IPS-18a (cell line): Measurements from ENCODE around the gene TLE2.
"Not testable (repeated sequence)": the region's sequence is repeated elsewhere in the genome, so short reads cannot be mapped to it uniquely, and the experiment has no call there.

Experiments
- H3K27ac ChIP-seq: one replicate; pipeline ENCODE4 v1.5.1; 2013; ENCODE audit warnings: low read length
- H3K27me3 ChIP-seq: one replicate; pipeline ENCODE4 v1.6.1; 2013; ENCODE audit warnings: mild to moderate bottlenecking, low read length; ENCODE audit not compliant: control insufficient read depth, insufficient read depth
- H3K36me3 ChIP-seq: one replicate; pipeline ENCODE4 v1.6.1; 2013; ENCODE audit warnings: low read depth, low read length; ENCODE audit not compliant: control insufficient read depth
- H3K4me1 ChIP-seq: one replicate; pipeline ENCODE4 v1.6.1; 2013; ENCODE audit warnings: low read depth, low read length; ENCODE audit not compliant: control insufficient read depth
- H3K4me3 ChIP-seq: one replicate; pipeline ENCODE4 v1.5.1; 2013; ENCODE audit warnings: low read length
- H3K9ac ChIP-seq: one replicate; pipeline ENCODE4 v1.6.1; 2013; ENCODE audit warnings: mild to moderate bottlenecking, low read length, moderate library complexity
- H3K9me3 ChIP-seq: one replicate; pipeline ENCODE4 v1.6.1; 2013; ENCODE audit warnings: low read depth, low read length; ENCODE audit not compliant: control insufficient read depth

Gene TLE2

GRCh38 chr19:3006075-3006767 lies 22.9 kb downstream of the TLE2 start:
- Histone ChIP-seq H3K4me1 (no peaks in the 10 kb centered on the region), H3K27me3 (no peaks in the 10 kb centered on the region), H3K36me3 (no peaks in the 10 kb centered on the region), H3K9ac (no peak overlapping the region), H3K4me3 (no peak overlapping the region), H3K27ac (no peak overlapping the region), H3K9me3 (no peaks in the 10 kb centered on the region)

GRCh38 chr19:3005345-3005744 lies 23.7 kb downstream of the TLE2 start:
- H3K9me3 ChIP-seq: no peaks in the 10 kb centered on the region
- no peak overlapping the region for H3K27ac ChIP-seq
- H3K36me3 ChIP-seq: no peaks in the 10 kb centered on the region
- H3K9ac ChIP-seq: no peak overlapping the region
- no peak overlapping the region for H3K4me3 ChIP-seq
- H3K27me3 ChIP-seq: no peaks in the 10 kb centered on the region
- H3K4me1 ChIP-seq: no peaks in the 10 kb centered on the region

GRCh38 chr19:3004522-3004921 lies 24.6 kb downstream of the TLE2 start:
- no peak overlapping the region for H3K9ac ChIP-seq
- H3K36me3 ChIP-seq: no peaks in the 10 kb centered on the region
- H3K27me3 ChIP-seq: no peaks in the 10 kb centered on the region
- H3K4me1 ChIP-seq: no peaks in the 10 kb centered on the region
- no peaks in the 10 kb centered on the region for H3K9me3 ChIP-seq
- no peak overlapping the region for H3K4me3 ChIP-seq
- no peak overlapping the region for H3K27ac ChIP-seq

GRCh38 chr19:3003046-3003445 lies 26.0 kb downstream of the TLE2 start:
- Histone ChIP-seq H3K27ac (no peak overlapping the region), H3K4me3 (no peak overlapping the region), H3K27me3 (no peaks in the 10 kb centered on the region), H3K4me1 (no peaks in the 10 kb centered on the region), H3K9ac (no peak overlapping the region), H3K9me3 (no peaks in the 10 kb centered on the region), H3K36me3 (no peaks in the 10 kb centered on the region)

- no peaks in the 10 kb centered on the region for H3K4me1 ChIP-seq
- no peak overlapping the region for H3K9ac ChIP-seq
- H3K27ac ChIP-seq: no peak overlapping the region
- H3K4me3 ChIP-seq: no peak overlapping the region
- no peaks in the 10 kb centered on the region for H3K9me3 ChIP-seq
- no peaks in the 10 kb centered on the region for H3K36me3 ChIP-seq
- H3K27me3 ChIP-seq: no peaks in the 10 kb centered on the region
Measured at GRCh38 chr19:3001235-3001800, 27.8 kb downstream of the TLE2 start.

- Histone ChIP-seq H3K4me3 (no peak overlapping the region), H3K36me3 (no peaks in the 10 kb centered on the region), H3K9me3 (no peaks in the 10 kb centered on the region), H3K27ac (no peak overlapping the region), H3K4me1 (no peaks in the 10 kb centered on the region), H3K27me3 (no peaks in the 10 kb centered on the region), H3K9ac (no peak overlapping the region)
Measured at GRCh38 chr19:2998642-2999041, 30.4 kb downstream of the TLE2 start.

- H3K9me3 ChIP-seq: no peaks in the 10 kb centered on the region
- H3K27ac ChIP-seq: no peak overlapping the region
- H3K27me3 ChIP-seq: no peaks in the 10 kb centered on the region
- no peaks in the 10 kb centered on the region for H3K36me3 ChIP-seq
- H3K9ac ChIP-seq: no peak overlapping the region
- no peaks in the 10 kb centered on the region for H3K4me1 ChIP-seq
- no peak overlapping the region for H3K4me3 ChIP-seq
Measured at GRCh38 chr19:2997720-2998119, 31.4 kb downstream of the TLE2 start.

GRCh38 chr19:2994588-2995131 lies 34.4 kb downstream of the TLE2 start:
- no peak overlapping the region for H3K4me3 ChIP-seq
- H3K9ac ChIP-seq: no peak overlapping the region
- no peaks in the 10 kb centered on the region for H3K36me3 ChIP-seq
- no peak overlapping the region for H3K27ac ChIP-seq
- no peaks in the 10 kb centered on the region for H3K27me3 ChIP-seq
- no peaks in the 10 kb centered on the region for H3K4me1 ChIP-seq
- H3K9me3 ChIP-seq: no peaks in the 10 kb centered on the region

GRCh38 chr19:2993579-2993978 lies 35.5 kb downstream of the TLE2 start:
- H3K4me3 ChIP-seq: no peak overlapping the region
- no peaks in the 10 kb centered on the region for H3K27me3 ChIP-seq
- H3K4me1 ChIP-seq: no peaks in the 10 kb centered on the region

GRCh38 chr19:2992958-2993357 lies 36.1 kb downstream of the TLE2 start:
- Histone ChIP-seq H3K4me1 (no peaks in the 10 kb centered on the region), H3K9me3 (no peaks in the 10 kb centered on the region), H3K27me3 (no peaks in the 10 kb centered on the region), H3K27ac (no peak overlapping the region), H3K36me3 (no peaks in the 10 kb centered on the region), H3K4me3 (no peak overlapping the region), H3K9ac (no peak overlapping the region)

More at GRCh38 chr19:2993579-2993978, 35.5 kb downstream of the TLE2 start:
- no peaks in the 10 kb centered on the region for H3K36me3 ChIP-seq
- H3K27ac ChIP-seq: no peak overlapping the region
- H3K9me3 ChIP-seq: no peaks in the 10 kb centered on the region
- no peak overlapping the region for H3K9ac ChIP-seq

- not testable (repeated sequence) for H3K27me3 ChIP-seq, H3K4me3 ChIP-seq, H3K27ac ChIP-seq
Measured at GRCh38 chr19:2992333-2992732, 36.7 kb downstream of the TLE2 start.

More at GRCh38 chr19:2992333-2992732, 36.7 kb downstream of the TLE2 start:
- not testable (repeated sequence) for H3K36me3 ChIP-seq, H3K9ac ChIP-seq, H3K9me3 ChIP-seq, H3K4me1 ChIP-seq
